Activated CD8-positive, alpha-beta T cell treated with anti-CD3 and anti-CD28 coated beads, Interleukin-2, amount 10 ng/mL, durations not matched to agents 7 days and 5 days (primary cell): ENCODE measurements around the gene GLRX. TPM values are rescaled to one million over a fixed set of nuclear protein-coding genes. Genes with fewer than 3 reads are reported as not detected.
"Not testable (repeated sequence)": the region's sequence is repeated elsewhere in the genome, so short reads cannot be mapped to it uniquely, and the experiment has no call there.

Experiments used
- ATAC-seq: fragments of 150-1000 bp; cut with Tn5 transposase; one replicate; pipeline ENCODE4 v1.10.0; 2021; ENCODE audit warnings: moderate library complexity
- CTCF ChIA-PET: fragments of 350-600 bp; sonication (Branson Sonifier 250); formaldehyde crosslinking; loops from one replicate; lab custom pipeline; 2021; ENCODE audit warnings: antibody characterized with exemption; lab: Charles Lee
- POLR2A ChIA-PET: fragments of 350-600 bp; sonication (Branson Sonifier 250); formaldehyde crosslinking; loops from one replicate; lab custom pipeline; 2021; ENCODE audit warnings: antibody characterized with exemption; lab: Charles Lee
- DNase-seq: peaks from one replicate; pipeline ENCODE4 v3.0.0-alpha.2; 2020
- H3K27ac Mint-ChIP-seq: one replicate; pipeline ENCODE4 v1.8.0; 2021; ENCODE audit warnings: mild to moderate bottlenecking, mixed read lengths
- H3K27me3 Mint-ChIP-seq: one replicate; pipeline ENCODE4 v1.8.0; 2021; ENCODE audit warnings: low read depth, mixed read lengths
- H3K36me3 Mint-ChIP-seq: one replicate; pipeline ENCODE4 v1.8.0; 2021; ENCODE audit warnings: low read depth, mixed read lengths
- H3K4me1 Mint-ChIP-seq: one replicate; pipeline ENCODE4 v1.8.0; 2021; ENCODE audit warnings: low read depth, mixed read lengths
- H3K4me3 Mint-ChIP-seq: one replicate; pipeline ENCODE4 v1.8.0; 2021; ENCODE audit warnings: mild to moderate bottlenecking, mixed read lengths
- H3K9me3 Mint-ChIP-seq: one replicate; pipeline ENCODE4 v1.8.0; 2022; ENCODE audit warnings: mixed read lengths; ENCODE audit not compliant: insufficient read depth
- total RNA-seq, 2 experiments: library from RNA; stranded (reverse); gene quantifications; one replicate each; pipeline ENCODE4 v1.2.3, GENCODE V29; 2021

The GLRX gene, protein sequence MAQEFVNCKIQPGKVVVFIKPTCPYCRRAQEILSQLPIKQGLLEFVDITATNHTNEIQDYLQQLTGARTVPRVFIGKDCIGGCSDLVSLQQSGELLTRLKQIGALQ
- total RNA-seq = 10 to 100 TPM; 65.4 to 67.4 TPM

DNA sequence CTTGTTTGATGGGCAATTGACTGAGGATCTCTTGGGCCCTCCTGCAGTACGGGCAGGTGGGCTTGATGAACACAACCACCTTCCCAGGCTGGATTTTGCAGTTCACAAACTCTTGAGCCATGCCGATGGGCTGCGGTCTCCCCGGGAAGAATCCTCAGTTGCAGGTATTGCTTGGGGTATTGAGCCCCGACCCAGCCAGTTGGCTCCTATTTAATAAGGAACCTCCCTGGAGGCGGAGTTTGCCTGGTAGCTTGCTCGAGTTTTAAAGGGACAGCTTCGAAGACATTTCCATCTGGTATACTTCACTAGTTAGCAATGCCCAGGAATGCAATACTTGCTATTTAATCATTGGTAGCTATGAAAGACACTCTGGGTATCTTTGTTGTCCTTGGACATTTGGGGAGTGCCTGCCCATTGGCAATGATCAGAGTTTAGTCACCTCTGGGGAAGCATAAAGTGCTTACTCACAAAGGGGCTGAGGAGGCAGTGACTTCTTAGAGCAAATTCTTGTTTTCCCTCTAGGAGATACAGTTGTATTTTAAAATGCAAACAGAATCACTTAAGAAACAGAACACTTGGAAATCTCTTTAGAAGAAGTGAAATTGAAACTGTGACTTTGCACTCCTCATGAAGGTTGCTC lies at the start of gene GLRX:
Gene GLRX, minus strand, starts transcription at position 185 of the 640 bp plus-strand sequence. Its CDS starts 64 bp downstream, at position 121.
- no peaks in the 10 kb centered on the region for H3K9me3 Mint-ChIP-seq
- CTCF ChIA-PET = interaction anchor here (1.0 to 9.8 kb wide), 12 partner anchors 9 to 179 kb away, joined by 3 to 130 read pairs (median 8); no protein-coding TSS in a partner anchor

DNA sequence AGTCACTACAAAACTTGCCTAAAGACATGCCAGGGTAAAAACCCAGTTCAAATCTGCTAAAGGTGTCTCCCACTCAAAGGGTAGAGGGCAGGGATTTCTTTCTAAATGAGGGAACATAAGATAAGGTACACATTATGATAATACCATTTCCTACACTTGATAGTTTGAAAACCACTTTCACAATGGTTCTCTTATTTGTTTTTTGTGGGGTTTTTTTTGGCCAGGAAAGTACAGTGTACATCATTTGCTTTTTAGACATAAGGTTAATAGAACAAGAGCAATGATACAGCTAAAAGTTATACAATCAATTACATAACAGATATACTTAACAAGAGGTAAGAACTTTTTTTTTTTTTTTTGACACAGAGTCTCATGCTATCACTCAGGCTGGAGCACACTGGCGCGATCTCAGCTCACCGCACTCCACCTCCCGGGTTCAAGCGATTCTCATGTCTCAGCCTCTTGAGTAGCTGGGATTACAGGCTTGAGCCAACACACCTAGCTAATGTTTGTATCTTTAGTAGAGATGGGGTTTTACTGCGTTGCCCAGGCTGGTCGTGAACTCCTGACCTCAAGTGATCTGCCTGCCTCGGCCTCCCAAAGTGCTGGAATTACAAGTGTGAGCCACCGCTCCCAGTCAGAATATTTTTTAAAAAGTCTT lies 48.8 kb upstream of the GLRX start:
- Mint-ChIP-seq H3K27ac (no peak overlapping the region), H3K9me3 (peaks cover 6% of the 10 kb centered on the region), H3K27me3 (no peaks in the 10 kb centered on the region), H3K4me1 (peaks cover 31% of the 10 kb centered on the region), H3K36me3 (peaks cover 11% of the 10 kb centered on the region), H3K4me3 (no peak overlapping the region)
- ATAC-seq = no peak
- DNase-seq = no peak
- CTCF ChIA-PET = interaction anchor here (1.0 to 3.8 kb wide), 5 partner anchors 11 to 90 kb away, joined by 3 to 34 read pairs (median 3); partner anchors contain the start of gene ELL2
- POLR2A ChIA-PET = no interaction called here

More for the DNA sequence above, at the start of gene GLRX:
- Mint-ChIP-seq H3K27ac (peak within 1 kb of the TSS; percentile 88), H3K27me3 (no peaks in the 10 kb centered on the region), H3K36me3 (peaks cover 21% of the 10 kb centered on the region), H3K4me3 (peak within 1 kb of the TSS; percentile 97), H3K4me1 (peaks cover 71% of the 10 kb centered on the region)
- POLR2A ChIA-PET = interaction anchor here (1.1 to 6.7 kb wide), 5 partner anchors 9 to 41 kb away, joined by 3 to 53 read pairs (median 6); no protein-coding TSS in a partner anchor
- DNase-seq (peak; percentile 77), ATAC-seq (peak; percentile 54)

- Mint-ChIP-seq H3K27ac (peak overlapping the region; percentile 91), H3K36me3 (peaks cover 11% of the 10 kb centered on the region), H3K27me3 (no peaks in the 10 kb centered on the region), H3K4me1 (peaks cover 31% of the 10 kb centered on the region), H3K9me3 (peaks cover 6% of the 10 kb centered on the region), H3K4me3 (peak overlapping the region; percentile 69)
- ChIA-PET POLR2A (interaction anchor here (0.8 to 1.6 kb wide), 3 partner anchors 46 to 792 kb away, joined by 3 to 4 read pairs (median 3); partner anchors contain the start of gene CAST), CTCF (interaction anchor here (0.5 to 3.8 kb wide), 12 partner anchors 10 to 731 kb away, joined by 3 to 34 read pairs (median 5); partner anchors contain the start of genes ELL2 and RFESD)
- DNase-seq = peak; percentile 42
- ATAC-seq = peak; percentile 56
These were observed 47.7 kb upstream of the GLRX start for GRCh38 chr5:95870105-95870672.

DNA sequence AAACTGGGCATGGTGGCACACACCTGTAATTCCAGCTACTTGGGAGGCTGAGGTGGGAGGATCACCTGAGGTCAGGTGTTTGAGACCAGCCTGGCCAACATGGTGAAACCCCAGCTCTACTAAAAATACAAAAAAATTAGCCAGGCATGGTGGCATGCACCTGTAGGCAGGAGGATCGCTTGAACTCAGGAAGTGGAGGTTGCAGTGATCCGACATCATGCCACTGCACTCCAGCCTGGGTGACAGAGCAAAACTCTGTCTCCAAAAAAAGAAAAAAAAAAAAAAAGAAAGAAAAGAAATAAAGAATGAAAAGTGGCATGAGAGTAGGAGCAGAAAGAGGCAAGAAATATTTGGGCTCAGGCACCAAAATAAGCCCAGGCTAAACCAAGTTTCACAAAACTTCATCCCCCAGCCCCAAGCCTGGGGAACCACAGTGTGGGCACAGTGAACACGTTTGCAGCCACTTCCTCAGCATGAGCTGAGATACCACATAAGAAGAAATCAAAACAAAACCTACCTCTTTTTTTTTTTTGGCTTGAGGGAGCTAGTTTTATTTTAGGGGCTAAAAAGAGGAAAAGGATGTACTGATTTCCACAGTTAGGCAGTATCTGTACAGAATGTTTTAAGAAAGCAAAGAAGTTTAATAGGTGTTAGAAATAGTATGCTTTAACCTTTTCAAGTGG lies 46.8 kb upstream of the GLRX start:
- H3K4me1 Mint-ChIP-seq = peaks cover 31% of the 10 kb centered on the region
- ChIA-PET POLR2A (interaction anchor here (1.1 to 1.6 kb wide), 2 partner anchors 90 to 793 kb away, joined by 3 to 4 read pairs; partner anchors contain the start of gene CAST), CTCF (interaction anchor here (1.1 to 3.8 kb wide), 10 partner anchors 9 to 732 kb away, joined by 3 to 34 read pairs (median 5); partner anchors contain the start of genes ELL2 and RFESD)
- ATAC-seq (peak; percentile 89), DNase-seq (peak; percentile 87)
- peak overlapping the region; percentile 39 for H3K4me3 Mint-ChIP-seq
- H3K36me3 Mint-ChIP-seq = peaks cover 11% of the 10 kb centered on the region
- H3K9me3 Mint-ChIP-seq, H3K27me3 Mint-ChIP-seq: not testable (repeated sequence)
- H3K27ac Mint-ChIP-seq = peak overlapping the region; percentile 86

- ChIA-PET CTCF (interaction anchor here (0.7 to 3.8 kb wide), 3 partner anchors 8 to 468 kb away, joined by 4 to 34 read pairs (median 17); no protein-coding TSS in a partner anchor), POLR2A (no interaction called here)
- Mint-ChIP-seq H3K27ac (no peak overlapping the region), H3K36me3 (peaks cover 9% of the 10 kb centered on the region), H3K27me3 (no peaks in the 10 kb centered on the region), H3K4me1 (peaks cover 35% of the 10 kb centered on the region), H3K9me3 (peaks cover 6% of the 10 kb centered on the region), H3K4me3 (no peak overlapping the region)
- ATAC-seq (no peak), DNase-seq (no peak)
These were observed 45.6 kb upstream of the GLRX start for GRCh38 chr5:95868136-95868535.

GRCh38 chr5:95866435-95867040 lies 44.0 kb upstream of the GLRX start:
- ATAC-seq = no peak
- ChIA-PET POLR2A (no interaction called here), CTCF (no interaction called here)
- peaks cover 50% of the 10 kb centered on the region for H3K4me1 Mint-ChIP-seq
- DNase-seq = no peak
- peaks cover 9% of the 10 kb centered on the region for H3K36me3 Mint-ChIP-seq
- no peak overlapping the region for H3K27ac Mint-ChIP-seq
- H3K4me3 Mint-ChIP-seq = no peak overlapping the region
- H3K27me3 Mint-ChIP-seq = peaks cover 2% of the 10 kb centered on the region
- H3K9me3 Mint-ChIP-seq = peaks cover 6% of the 10 kb centered on the region

GRCh38 chr5:95864944-95865504 lies 42.5 kb upstream of the GLRX start:
- Mint-ChIP-seq H3K27me3 (peaks cover 2% of the 10 kb centered on the region), H3K9me3 (peaks cover 6% of the 10 kb centered on the region), H3K27ac (no peak overlapping the region), H3K4me3 (no peak overlapping the region), H3K4me1 (peaks cover 45% of the 10 kb centered on the region), H3K36me3 (peaks cover 9% of the 10 kb centered on the region)
- ChIA-PET CTCF (interaction anchor here (0.9 to 1.6 kb wide), 6 partner anchors 18 to 736 kb away, joined by 3 to 5 read pairs (median 4); no protein-coding TSS in a partner anchor), POLR2A (no interaction called here)
- ATAC-seq = no peak
- DNase-seq = no peak

DNA sequence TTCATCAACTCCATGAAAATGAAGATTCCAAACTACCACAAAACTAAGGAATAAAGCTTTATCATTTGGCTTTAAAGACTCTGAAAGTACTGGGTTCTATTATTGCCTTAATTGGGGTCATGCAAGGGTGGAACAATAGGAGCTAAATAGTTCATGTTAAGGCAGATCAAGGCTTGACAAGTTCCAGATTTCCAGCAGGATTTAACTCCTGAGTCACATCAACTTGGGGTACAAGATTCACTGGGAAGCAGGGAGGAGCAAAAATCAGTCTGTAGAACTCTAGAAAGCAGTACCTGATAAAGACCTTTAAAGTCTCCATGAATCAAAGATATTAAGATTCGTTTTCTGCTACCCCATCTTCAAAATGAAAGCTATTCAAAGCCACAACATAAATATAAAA lies 41.9 kb upstream of the GLRX start:
- Mint-ChIP-seq H3K27me3 (peaks cover 2% of the 10 kb centered on the region), H3K36me3 (peaks cover 9% of the 10 kb centered on the region), H3K9me3 (peaks cover 6% of the 10 kb centered on the region), H3K4me1 (peaks cover 43% of the 10 kb centered on the region), H3K27ac (no peak overlapping the region), H3K4me3 (no peak overlapping the region)
- ATAC-seq (no peak), DNase-seq (no peak)
- ChIA-PET CTCF (interaction anchor here (0.9 to 1.6 kb wide), 5 partner anchors 18 to 575 kb away, joined by 3 to 5 read pairs (median 4); no protein-coding TSS in a partner anchor), POLR2A (no interaction called here)

- H3K4me3 Mint-ChIP-seq = no peak overlapping the region
- peaks cover 43% of the 10 kb centered on the region for H3K4me1 Mint-ChIP-seq
- ATAC-seq (no peak), DNase-seq (no peak)
- no peak overlapping the region for H3K27ac Mint-ChIP-seq
- peaks cover 3% of the 10 kb centered on the region for H3K9me3 Mint-ChIP-seq
- peaks cover 7% of the 10 kb centered on the region for H3K36me3 Mint-ChIP-seq
- ChIA-PET POLR2A (no interaction called here), CTCF (no interaction called here)
- peaks cover 2% of the 10 kb centered on the region for H3K27me3 Mint-ChIP-seq
These were observed 40.8 kb upstream of the GLRX start for GRCh38 chr5:95863383-95863757.

DNA sequence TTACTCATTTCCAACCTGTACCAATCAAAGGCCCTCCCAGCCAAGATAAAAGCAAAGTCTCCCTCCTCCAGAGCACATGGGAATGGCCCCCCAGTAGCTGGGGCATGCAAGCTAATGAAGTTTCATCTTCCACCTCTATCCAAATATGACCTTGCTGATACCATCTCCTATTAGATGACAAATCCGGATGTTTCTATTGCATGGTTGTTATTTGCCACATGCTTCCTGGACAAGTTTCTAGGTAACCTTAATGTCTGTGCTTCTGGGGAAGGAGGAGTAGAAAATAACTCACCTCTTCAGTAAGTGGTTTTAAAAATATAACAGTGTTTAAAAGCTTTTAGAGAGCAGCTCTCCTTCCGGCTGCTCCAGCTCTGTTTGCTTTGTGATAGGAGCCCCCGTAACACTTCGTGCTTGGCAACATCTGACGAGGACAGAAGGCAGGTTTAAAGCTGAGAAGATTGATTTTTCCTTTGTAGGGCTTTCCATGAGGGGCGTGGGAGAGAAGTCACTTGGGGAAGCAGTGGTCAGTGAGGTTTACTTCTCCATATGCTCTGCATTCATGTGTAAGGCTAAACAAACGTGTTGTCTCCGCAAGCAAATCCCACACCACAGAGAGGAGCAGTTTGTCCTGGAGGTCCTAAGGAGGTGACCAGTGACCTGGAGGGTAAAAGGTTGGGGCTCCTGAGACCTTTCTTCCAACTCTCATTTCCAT lies 40.3 kb upstream of the GLRX start:
- DNase-seq (no peak), ATAC-seq (no peak)
- Mint-ChIP-seq H3K27ac (no peak overlapping the region), H3K36me3 (peaks cover 4% of the 10 kb centered on the region), H3K9me3 (no peaks in the 10 kb centered on the region), H3K27me3 (peaks cover 2% of the 10 kb centered on the region), H3K4me3 (no peak overlapping the region), H3K4me1 (peaks cover 44% of the 10 kb centered on the region)
- ChIA-PET CTCF (interaction anchor here (1.5 to 6.1 kb wide), 4 partner anchors 10 to 475 kb away, joined by 4 to 79 read pairs (median 11); no protein-coding TSS in a partner anchor), POLR2A (interaction anchor here (0.9 kb wide), 1 partner anchor 15 kb away, joined by 3 read pairs; no protein-coding TSS in a partner anchor)
